Measurements from ENCODE around the gene LPAR1. TPM values are rescaled to one million over a fixed set of nuclear protein-coding genes. Genes with fewer than 3 reads are reported as not detected.
A peak's percentile ranks its signal among the peaks of the same experiment; 100 is the strongest.

Gene LPAR1, protein sequence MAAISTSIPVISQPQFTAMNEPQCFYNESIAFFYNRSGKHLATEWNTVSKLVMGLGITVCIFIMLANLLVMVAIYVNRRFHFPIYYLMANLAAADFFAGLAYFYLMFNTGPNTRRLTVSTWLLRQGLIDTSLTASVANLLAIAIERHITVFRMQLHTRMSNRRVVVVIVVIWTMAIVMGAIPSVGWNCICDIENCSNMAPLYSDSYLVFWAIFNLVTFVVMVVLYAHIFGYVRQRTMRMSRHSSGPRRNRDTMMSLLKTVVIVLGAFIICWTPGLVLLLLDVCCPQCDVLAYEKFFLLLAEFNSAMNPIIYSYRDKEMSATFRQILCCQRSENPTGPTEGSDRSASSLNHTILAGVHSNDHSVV
- polyA plus RNA-seq = under 1 TPM in 2 of 3 donors, not detected in 1; 0.59 to 0.84 TPM

DNA sequence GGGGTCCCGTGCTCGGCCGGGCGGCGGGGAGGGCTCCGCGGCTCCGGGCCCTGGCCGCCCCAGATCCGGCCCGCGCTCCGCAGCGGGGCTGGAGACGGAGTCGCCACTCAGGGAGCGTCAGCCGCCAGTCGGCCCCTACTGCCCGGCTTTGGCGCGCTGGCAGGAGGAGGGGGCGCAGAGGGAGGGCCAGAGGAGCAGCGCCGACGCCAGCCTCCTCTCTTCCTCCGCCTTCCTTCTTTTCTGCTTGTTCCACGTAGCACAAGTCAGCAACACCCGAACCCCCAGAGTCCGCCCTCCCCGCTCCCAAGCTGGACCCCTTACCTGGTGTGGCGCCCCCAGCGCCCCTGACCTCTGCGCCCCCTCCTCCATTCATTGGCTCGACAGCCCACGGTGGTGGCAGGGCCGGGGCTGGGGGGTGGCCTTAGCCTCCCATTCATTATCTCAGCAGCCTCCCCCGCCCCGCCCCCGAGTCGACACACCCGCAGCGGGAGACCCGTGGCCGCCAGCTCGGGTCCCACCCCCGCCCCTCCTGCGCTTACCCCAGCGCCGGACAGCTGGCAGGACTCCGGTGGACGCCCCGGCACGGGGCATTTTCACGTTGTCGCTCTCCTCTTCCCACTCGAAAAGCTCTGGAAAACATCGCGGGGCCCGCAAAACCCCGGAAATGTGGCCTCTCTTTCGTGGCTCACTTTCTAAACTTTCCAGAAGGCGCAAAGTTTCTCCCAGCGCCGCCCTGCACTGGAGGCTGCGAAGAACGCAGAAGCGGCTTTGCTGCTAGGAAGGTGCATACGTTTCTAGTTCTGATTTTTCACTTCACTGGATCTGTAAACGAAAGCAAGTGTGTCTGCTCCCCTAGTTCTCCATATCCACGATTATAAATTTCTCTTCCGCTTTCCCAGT, at the start of gene LPAR1:
Gene LPAR1 (minus strand): TSS at position 140 of the 900 bp plus-strand sequence. CDS start 66,353 bp downstream, outside the sequence.
- Mint-ChIP-seq H3K9me3 (peaks cover 0 to 7% (median 2%) of the 10 kb centered on the region in 6 donors), H3K27me3 (ENCODE audit: low read depth in 3 of 3) (peaks cover 10 to 15% (median 12%) of the 10 kb centered on the region in 3 donors), H3K4me3 (peak within 1 kb of the TSS; percentile 70 to 81 (median 73)), H3K27ac (peak within 1 kb of the TSS in 2 of 6 donors; percentile 66 to 69), H3K36me3 (peaks cover 0 to 4% (median 3%) of the 10 kb centered on the region in 3 donors), H3K4me1 (peaks cover 13 to 22% of the 10 kb centered on the region in 2 donors)
- no peak for DNase-seq

DNA sequence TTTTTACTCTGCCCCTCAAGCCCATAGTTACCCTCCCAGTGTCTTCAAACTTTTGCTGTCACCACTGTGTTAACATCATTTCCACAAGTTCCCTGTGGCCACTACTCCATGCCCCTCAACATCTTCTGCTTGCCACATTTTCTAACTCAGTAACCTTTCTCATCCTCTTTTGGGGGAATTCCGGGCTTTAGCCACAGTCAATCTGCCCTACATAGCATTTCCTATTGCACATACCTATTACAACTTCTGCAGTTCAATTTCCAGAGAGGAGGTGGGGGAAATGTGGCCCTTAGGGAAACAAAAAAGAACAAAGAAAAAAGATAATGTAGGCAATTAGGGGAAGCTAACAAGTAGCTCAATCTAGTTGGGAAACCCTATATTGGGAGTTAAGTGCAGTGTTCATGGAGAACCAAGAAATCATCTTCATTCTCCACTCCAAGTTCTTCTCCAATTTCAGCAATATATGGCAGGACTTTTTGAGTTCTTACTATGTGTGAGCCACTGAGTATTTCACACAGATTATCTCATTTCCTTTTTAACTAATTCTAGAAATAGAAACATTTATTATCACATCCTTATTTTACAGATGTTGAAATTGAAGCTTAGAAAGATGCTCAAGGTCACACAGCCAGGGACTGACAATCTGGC, 40.2 kb upstream of the LPAR1 start:
- Mint-ChIP-seq H3K27ac (no peak overlapping the region), H3K4me3 (no peak overlapping the region), H3K9me3 (peaks cover 0 to 4% (median 1%) of the 10 kb centered on the region in 6 donors), H3K36me3 (no peaks in the 10 kb centered on the region), H3K27me3 (ENCODE audit: low read depth in 3 of 3) (peaks cover 0 to 4% (median 2%) of the 10 kb centered on the region in 3 donors), H3K4me1 (peaks cover 0 to 6% of the 10 kb centered on the region in 2 donors)
- DNase-seq = no peak

- H3K27ac Mint-ChIP-seq = no peak overlapping the region
- H3K27me3 Mint-ChIP-seq (ENCODE audit: low read depth in 3 of 3) = peaks cover 0 to 4% (median 2%) of the 10 kb centered on the region in 3 donors
- no peak for DNase-seq
Observed at GRCh38 chr9:111076519-111076918, 38.2 kb upstream of the LPAR1 start.

DNA sequence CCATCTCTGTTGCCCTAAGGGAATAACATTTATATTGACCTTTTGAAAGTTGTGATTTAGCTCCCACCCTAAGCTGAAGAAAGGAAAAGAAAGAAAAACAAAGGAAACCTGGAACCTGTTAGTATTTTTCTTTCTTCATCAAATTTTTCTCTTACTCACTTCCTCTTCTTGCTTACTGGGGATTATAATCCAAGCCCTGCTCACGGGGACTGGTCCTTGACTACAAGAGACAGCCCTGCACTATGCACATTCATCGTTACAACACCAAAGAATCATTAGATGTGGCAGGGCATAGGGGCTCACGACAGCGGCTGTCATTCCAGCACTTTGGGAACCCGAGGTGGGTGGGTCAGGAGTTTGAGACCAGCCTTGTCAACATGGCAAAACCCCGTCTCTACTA, 37.8 kb upstream of the LPAR1 start:
- H3K36me3 Mint-ChIP-seq = no peaks in the 10 kb centered on the region
- peaks cover 0 to 3% (median under 1%) of the 10 kb centered on the region in 6 donors for H3K9me3 Mint-ChIP-seq
- H3K27ac Mint-ChIP-seq = no peak overlapping the region
- H3K4me1 Mint-ChIP-seq = peaks cover 0 to 6% of the 10 kb centered on the region in 2 donors
- no peak overlapping the region for H3K4me3 Mint-ChIP-seq
- no peak for DNase-seq
- H3K27me3 Mint-ChIP-seq (ENCODE audit: low read depth in 3 of 3) = peaks cover 0 to 4% (median 2%) of the 10 kb centered on the region in 3 donors

More at GRCh38 chr9:111076519-111076918, 38.2 kb upstream of the LPAR1 start:
- Mint-ChIP-seq H3K9me3 (peaks cover 0 to 3% (median under 1%) of the 10 kb centered on the region in 6 donors), H3K4me1 (peaks cover 0 to 6% of the 10 kb centered on the region in 2 donors), H3K36me3 (no peaks in the 10 kb centered on the region), H3K4me3 (no peak overlapping the region)

DNA sequence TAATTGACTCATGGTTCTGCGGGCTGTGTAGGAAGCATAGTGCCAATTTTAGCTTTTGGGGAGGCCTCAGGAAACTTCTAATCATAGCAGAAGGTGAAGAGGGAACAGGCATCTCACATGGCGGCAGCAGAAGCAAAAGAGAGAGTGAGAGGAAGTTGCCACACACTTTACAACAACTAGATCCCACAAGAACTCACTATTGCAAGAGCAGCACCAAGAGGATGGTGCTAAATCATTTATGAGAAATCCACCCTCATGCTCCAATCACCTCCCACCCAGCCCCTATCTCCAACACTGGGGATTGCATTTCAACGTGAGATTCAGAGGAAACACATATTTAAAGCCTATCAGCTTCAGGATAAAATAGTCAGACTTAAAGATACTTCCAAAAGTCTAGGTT, 36.1 kb upstream of the LPAR1 start:
- Mint-ChIP-seq H3K27ac (no peak overlapping the region), H3K4me1 (peaks cover 0 to 6% of the 10 kb centered on the region in 2 donors), H3K9me3 (peaks cover 0 to 3% (median under 1%) of the 10 kb centered on the region in 6 donors), H3K4me3 (no peak overlapping the region), H3K27me3 (ENCODE audit: low read depth in 3 of 3) (peaks cover 0 to 4% (median 2%) of the 10 kb centered on the region in 3 donors), H3K36me3 (no peaks in the 10 kb centered on the region)
- DNase-seq = no peak

DNA sequence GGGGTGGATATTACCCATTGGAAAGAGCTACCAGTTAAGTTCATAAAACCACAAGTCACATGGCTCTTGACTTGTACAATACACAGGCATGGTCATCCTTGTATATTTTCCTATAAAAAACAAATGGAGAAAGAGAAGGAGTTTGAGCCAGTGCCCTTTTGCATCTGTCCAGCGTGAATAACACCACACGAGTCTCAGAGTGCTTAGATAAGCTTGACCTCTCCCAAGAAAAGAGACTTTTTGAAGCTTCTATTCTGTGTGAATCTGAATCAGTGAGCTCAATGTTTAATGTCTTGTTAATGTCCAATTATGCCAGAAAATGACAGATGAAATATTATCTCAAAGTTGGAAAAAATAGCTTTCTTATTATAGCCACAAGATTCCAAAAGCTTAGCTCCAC, 30.9 kb upstream of the LPAR1 start:
- Mint-ChIP-seq H3K9me3 (no peaks in the 10 kb centered on the region), H3K4me1 (no peaks in the 10 kb centered on the region), H3K4me3 (no peak overlapping the region), H3K36me3 (no peaks in the 10 kb centered on the region), H3K27ac (no peak overlapping the region), H3K27me3 (ENCODE audit: low read depth in 3 of 3) (peaks cover 0 to 2% (median 0%) of the 10 kb centered on the region in 3 donors)
- DNase-seq = no peak

GRCh38 chr9:111068771-111069170, 30.5 kb upstream of the LPAR1 start:
- Mint-ChIP-seq H3K4me3 (no peak overlapping the region), H3K27me3 (ENCODE audit: low read depth in 3 of 3) (peaks cover 0 to 2% (median 0%) of the 10 kb centered on the region in 3 donors), H3K36me3 (no peaks in the 10 kb centered on the region), H3K4me1 (no peaks in the 10 kb centered on the region), H3K27ac (no peak overlapping the region), H3K9me3 (no peaks in the 10 kb centered on the region)
- DNase-seq = no peak

DNA sequence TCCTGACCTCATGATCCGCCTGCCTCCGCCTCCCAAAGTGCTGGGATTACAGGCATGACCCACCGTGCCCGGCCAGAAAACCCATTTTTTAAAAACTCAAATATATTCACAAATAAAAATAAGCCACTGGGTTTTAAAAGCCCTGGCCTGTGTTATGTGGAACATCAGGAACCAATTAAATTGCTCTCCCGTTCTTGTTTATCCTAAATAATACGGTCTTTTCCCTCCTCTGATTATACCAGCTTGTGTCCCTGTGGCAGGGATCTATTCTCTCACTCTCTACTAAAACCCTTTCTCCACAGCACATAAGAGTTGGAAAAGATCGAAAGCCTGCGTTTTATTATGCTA, 30.1 kb upstream of the LPAR1 start:
- H3K27ac Mint-ChIP-seq = no peak overlapping the region
- DNase-seq = no peak
- H3K4me3 Mint-ChIP-seq = no peak overlapping the region
- peaks cover 0 to 2% (median 0%) of the 10 kb centered on the region in 3 donors for H3K27me3 Mint-ChIP-seq (ENCODE audit: low read depth in 3 of 3)
- no peaks in the 10 kb centered on the region for H3K36me3 Mint-ChIP-seq
- H3K4me1 Mint-ChIP-seq = no peaks in the 10 kb centered on the region
- no peaks in the 10 kb centered on the region for H3K9me3 Mint-ChIP-seq

DNA sequence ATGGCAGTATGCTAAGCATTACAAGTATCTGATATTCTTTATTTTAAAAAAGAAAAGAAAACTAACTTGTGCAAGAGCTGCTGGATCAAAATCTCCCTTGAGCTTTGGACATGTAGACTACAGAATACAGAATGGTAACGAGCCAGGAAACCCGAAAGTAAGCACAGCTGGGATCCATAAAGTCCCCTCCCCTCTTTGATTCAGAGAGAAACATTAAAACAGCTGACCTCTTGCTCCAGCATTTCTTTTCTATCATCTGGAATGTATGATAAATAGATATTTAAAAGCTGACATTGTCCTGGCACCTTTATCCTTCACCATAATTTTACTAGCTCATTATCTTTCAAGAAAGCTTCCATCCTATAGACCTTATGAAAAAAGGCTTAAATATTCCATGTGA, 28.2 kb upstream of the LPAR1 start:
- no peaks in the 10 kb centered on the region for H3K4me1 Mint-ChIP-seq
- no peaks in the 10 kb centered on the region for H3K36me3 Mint-ChIP-seq
- no peak overlapping the region for H3K4me3 Mint-ChIP-seq
- no peak for DNase-seq
- peaks cover 0 to 2% (median 0%) of the 10 kb centered on the region in 3 donors for H3K27me3 Mint-ChIP-seq (ENCODE audit: low read depth in 3 of 3)
- peaks cover 0 to 2% (median 0%) of the 10 kb centered on the region in 6 donors for H3K9me3 Mint-ChIP-seq
- peak overlapping the region in 1 of 6 donors; percentile 58 for H3K27ac Mint-ChIP-seq

GRCh38 chr9:111065414-111065813, 27.1 kb upstream of the LPAR1 start:
- H3K27me3 Mint-ChIP-seq (ENCODE audit: low read depth in 3 of 3) = peaks cover 0 to 2% (median under 1%) of the 10 kb centered on the region in 3 donors
- H3K4me1 Mint-ChIP-seq = no peaks in the 10 kb centered on the region
- peaks cover 0 to 2% (median under 1%) of the 10 kb centered on the region in 6 donors for H3K9me3 Mint-ChIP-seq
- no peaks in the 10 kb centered on the region for H3K36me3 Mint-ChIP-seq
- no peak overlapping the region for H3K4me3 Mint-ChIP-seq
- H3K27ac Mint-ChIP-seq = no peak overlapping the region
- DNase-seq = no peak

DNA sequence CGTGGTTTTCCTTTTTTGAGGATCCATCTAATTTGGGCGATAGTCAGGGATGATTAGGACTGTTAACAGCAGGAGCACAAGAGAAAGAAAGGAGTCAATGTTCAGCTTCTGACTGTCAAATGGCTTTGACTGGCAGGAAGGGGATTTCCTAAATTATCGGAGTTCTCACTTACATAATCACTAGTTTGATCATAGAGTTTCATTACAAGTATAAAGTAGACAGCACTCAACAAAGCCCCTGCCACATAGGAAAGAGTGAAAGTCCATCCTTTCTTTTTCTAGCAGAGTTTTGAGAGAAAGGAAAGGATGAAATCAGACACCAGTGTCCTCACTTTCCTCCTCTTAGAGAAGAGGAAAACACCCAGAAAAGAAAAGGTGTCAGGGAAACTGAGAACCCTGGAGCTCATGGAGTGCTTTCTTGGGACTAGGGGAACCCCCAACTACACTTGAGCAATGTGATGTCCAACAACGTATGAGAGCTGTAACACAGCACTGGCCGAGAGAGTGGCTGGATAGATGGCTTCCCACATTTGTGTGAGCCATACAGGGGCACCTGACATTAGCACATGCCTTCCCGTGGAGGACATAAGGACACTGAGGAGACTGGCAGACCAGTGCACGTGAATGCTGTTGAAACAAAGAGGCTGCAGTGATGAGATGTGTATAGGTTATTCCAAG, 26.0 kb upstream of the LPAR1 start:
- peaks cover 0 to 5% (median 1%) of the 10 kb centered on the region in 3 donors for H3K27me3 Mint-ChIP-seq (ENCODE audit: low read depth in 3 of 3)
- DNase-seq = no peak
- H3K4me3 Mint-ChIP-seq = no peak overlapping the region
- H3K4me1 Mint-ChIP-seq = no peaks in the 10 kb centered on the region
- no peak overlapping the region for H3K27ac Mint-ChIP-seq
- peaks cover 0 to 10% (median 1%) of the 10 kb centered on the region in 6 donors for H3K9me3 Mint-ChIP-seq
- H3K36me3 Mint-ChIP-seq = no peaks in the 10 kb centered on the region

DNA sequence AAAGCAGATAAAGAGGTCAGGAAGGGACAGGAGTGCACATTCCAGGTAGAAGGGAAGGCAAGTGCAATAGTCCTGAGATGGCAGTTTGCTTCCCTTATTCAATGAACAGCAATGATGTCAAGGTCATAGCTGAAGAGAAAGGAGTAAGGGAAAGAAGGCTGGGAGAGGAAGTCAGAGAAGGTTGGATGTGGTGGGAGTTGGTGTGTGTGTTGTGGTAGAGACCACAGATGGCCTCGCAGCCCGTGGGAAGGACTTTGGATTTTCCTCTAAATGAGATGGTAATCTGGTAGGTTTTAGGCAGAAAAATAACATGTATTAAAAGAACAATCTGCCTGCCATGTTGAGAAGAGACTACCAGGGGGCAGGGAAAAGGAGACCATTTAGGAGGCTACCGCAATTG, 25.1 kb upstream of the LPAR1 start:
- no peaks in the 10 kb centered on the region for H3K4me1 Mint-ChIP-seq
- peaks cover 0 to 5% (median 1%) of the 10 kb centered on the region in 3 donors for H3K27me3 Mint-ChIP-seq (ENCODE audit: low read depth in 3 of 3)
- H3K36me3 Mint-ChIP-seq = no peaks in the 10 kb centered on the region

DNA sequence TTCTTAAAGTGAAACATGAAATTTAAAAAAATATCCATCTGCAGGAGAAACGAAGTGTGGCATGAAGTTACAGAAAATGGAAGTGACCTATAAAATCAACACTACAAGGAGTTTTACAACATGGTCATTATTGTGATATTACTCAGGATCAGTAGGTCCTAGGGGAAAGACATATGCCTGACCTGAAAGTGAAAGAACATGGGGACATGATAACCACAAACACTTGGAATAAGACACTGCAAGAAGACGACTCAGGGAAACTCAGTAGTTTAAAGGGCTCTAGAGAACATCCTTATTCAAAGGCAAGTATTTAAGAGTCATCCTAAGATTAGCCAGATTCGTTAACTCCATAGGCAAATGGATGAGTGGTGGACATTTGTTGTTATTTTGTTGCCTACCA, 19.9 kb upstream of the LPAR1 start:
- Mint-ChIP-seq H3K27me3 (ENCODE audit: low read depth in 3 of 3) (peaks cover 0 to 7% (median 3%) of the 10 kb centered on the region in 3 donors), H3K9me3 (peaks cover 0 to 10% (median 4%) of the 10 kb centered on the region in 6 donors), H3K27ac (no peak overlapping the region), H3K4me1 (no peaks in the 10 kb centered on the region), H3K4me3 (no peak overlapping the region), H3K36me3 (no peaks in the 10 kb centered on the region)
- no peak for DNase-seq

More for the DNA sequence above, 25.1 kb upstream of the LPAR1 start:
- peaks cover 0 to 10% (median 1%) of the 10 kb centered on the region in 6 donors for H3K9me3 Mint-ChIP-seq
- no peak for DNase-seq
- H3K27ac Mint-ChIP-seq = no peak overlapping the region
- H3K4me3 Mint-ChIP-seq = no peak overlapping the region
